ENCODE results near the gene AATK. TPM values are rescaled to one million over a fixed set of nuclear protein-coding genes. Genes with fewer than 3 reads are reported as not detected.

AATK gene
- polyA plus RNA-seq, 2 of the 4 experiments (the other 2 are of a cell fraction), result 0.26 to 0.37 TPM

GRCh38 chr17:81197831-81198490 lies 31.9 kb upstream of the AATK start:
- H3K4me3 ChIP-seq, result no peak overlapping the region
- ChIA-PET CTCF (interaction anchor here (0.6 to 13.7 kb wide), 11 partner anchors 7 to 1386 kb away, joined by 3 to 175 read pairs (median 8); no protein-coding TSS in a partner anchor), POLR2A (no interaction called here)
- no peaks in the 10 kb centered on the region for H3K9me3 ChIP-seq
- no peaks in the 10 kb centered on the region for H3K4me1 ChIP-seq
- H3K27ac ChIP-seq, result no peak overlapping the region
- DNase-seq (ENCODE audit: low read depth in 1 of 2, low spot score in 1 of 2), result no peak
- no peak for FAIRE-seq
- no peak overlapping the region for H3K4me2 ChIP-seq
- TF ChIP-seq NR3C1 (IDR thresholded peaks at IDR 0.05) (no peak), CBX8 (IDR thresholded peaks at IDR 0.05) (no peak), FOSL2 (IDR thresholded peaks at IDR 0.05) (no peak), FOSL2 (CRISPR knock-in tag; IDR thresholded peaks at IDR 0.05) (no peak), BCL3 (IDR thresholded peaks at IDR 0.05) (no peak), HOXB13 (CRISPR knock-in tag; IDR thresholded peaks at IDR 0.05; ENCODE audit: low read depth) (no peak), CHD2 (IDR thresholded peaks at IDR 0.05; ENCODE audit: low read length, partially characterized antibody) (no peak), KDM1A (IDR thresholded peaks at IDR 0.05; ENCODE audit: low read depth) (no peak), HDAC2 (IDR thresholded peaks at IDR 0.05) (no peak)
- WGBS (ENCODE audit: missing lambda C conversion rate), result 88% methylated on average over 20 of the region's 21 CpGs
- ATAC-seq, result no peak

- no peak for ATAC-seq
- H3K9me3 ChIP-seq, result no peaks in the 10 kb centered on the region
- no peak overlapping the region for H3K4me3 ChIP-seq
- FAIRE-seq, result no peak
- CTCF ChIA-PET, result interaction anchor here (0.9 to 13.7 kb wide), 6 partner anchors 33 to 175 kb away, joined by 3 to 175 read pairs (median 5); no protein-coding TSS in a partner anchor
- H3K4me2 ChIP-seq, result no peak overlapping the region
- no peak for DNase-seq (ENCODE audit: low read depth in 1 of 2, low spot score in 1 of 2)
- no peaks in the 10 kb centered on the region for H3K4me1 ChIP-seq
- 89% methylated on average over 14 of the region's 14 CpGs for WGBS (ENCODE audit: missing lambda C conversion rate)
- no peak for TF ChIP-seq RCOR1 (IDR thresholded peaks at IDR 0.05; ENCODE audit: low read depth, low read length)
- POLR2A ChIA-PET, result no interaction called here
- H3K27ac ChIP-seq, result no peak overlapping the region
Observed at GRCh38 chr17:81197409-81197795, 31.4 kb upstream of the AATK start.

- TF ChIP-seq EHMT2 (IDR thresholded peaks at IDR 0.05; ENCODE audit: low read depth) (no peak), RAD21 (conservative IDR thresholded peaks at IDR 0.05 in 1 of 2, IDR thresholded peaks at IDR 0.05 in 1 of 2) (no peak), CBX2 (IDR thresholded peaks at IDR 0.05; ENCODE audit: borderline replicate concordance, low read depth) (no peak), PBX3 (IDR thresholded peaks at IDR 0.05) (no peak), HEYL (CRISPR knock-in tag; IDR thresholded peaks at IDR 0.05) (no peak), HOXB13 (CRISPR knock-in tag; IDR thresholded peaks at IDR 0.05; ENCODE audit: low read depth) (no peak), TP53 (CRISPR knock-in tag; IDR thresholded peaks at IDR 0.05) (no peak), FOSB (CRISPR knock-in tag; IDR thresholded peaks at IDR 0.05) (no peak), HOXA7 (CRISPR knock-in tag; IDR thresholded peaks at IDR 0.05) (no peak), E2F6 (IDR thresholded peaks at IDR 0.05; ENCODE audit: borderline replicate concordance, low read depth) (no peak), CHD4 (IDR thresholded peaks at IDR 0.05; ENCODE audit: borderline replicate concordance) (no peak), FOXS1 (CRISPR knock-in tag; IDR thresholded peaks at IDR 0.05) (no peak), MYC (IDR thresholded peaks at IDR 0.05; ENCODE audit: borderline replicate concordance, low read length) (no peak), ZFP36 (IDR thresholded peaks at IDR 0.05; ENCODE audit: borderline replicate concordance, partially characterized antibody) (no peak), BHLHE40 (IDR thresholded peaks at IDR 0.05; ENCODE audit: low read depth, low read length) (no peak), KDM5A (IDR thresholded peaks at IDR 0.05) (no peak), HMGXB4 (CRISPR knock-in tag; IDR thresholded peaks at IDR 0.05; ENCODE audit: borderline replicate concordance) (no peak)
- Histone ChIP-seq H3K4me3 (no peak overlapping the region), H3K4me1 (no peaks in the 10 kb centered on the region), H3K27ac (no peak overlapping the region), H3K4me2 (no peak overlapping the region), H3K9me3 (no peaks in the 10 kb centered on the region)
- WGBS (ENCODE audit: missing lambda C conversion rate), result 90% methylated on average over 36 of the region's 45 CpGs
- ChIA-PET CTCF (interaction anchor here (1.2 to 13.7 kb wide), 4 partner anchors 34 to 173 kb away, joined by 3 to 175 read pairs (median 7); no protein-coding TSS in a partner anchor), POLR2A (no interaction called here)
- ATAC-seq (no peak), DNase-seq (ENCODE audit: low read depth in 1 of 2, low spot score in 1 of 2) (no peak), FAIRE-seq (no peak)
Observed at GRCh38 chr17:81196505-81197408, 30.7 kb upstream of the AATK start.

Data from A549 (cell line).